ENCODE results near the gene NELFA. TPM values are rescaled to one million over a fixed set of nuclear protein-coding genes. Genes with fewer than 3 reads are reported as not detected.

NELFA gene
- total and polyA plus RNA-seq, 2 of the 4 experiments (the other 2 are of a cell fraction) = 4.3 to 21.9 TPM

- Histone ChIP-seq H3K4me1 (ENCODE audit: control insufficient read depth, insufficient read depth, low read length) (peaks cover 6% of the 10 kb centered on the region; the same call in 1 of the 2 replicates), H3K36me3 (ENCODE audit: control insufficient read depth, insufficient read depth, low read length) (peaks cover 6% of the 10 kb centered on the region), H3K14ac (replicated peaks; ENCODE audit: low read depth, low read length) (no peak overlapping the region), H3K79me1 (ENCODE audit: low read depth in 1 of 2, low read length in 2 of 2) (peaks cover 20 to 34% of the 10 kb centered on the region in 2 experiments), H4K8ac (ENCODE audit: low read depth in 2 of 2, low read length in 2 of 2) (peak overlapping the region; percentile 89 to 90; a peak in 3 of 4 replicates), H3K18ac (ENCODE audit: low read depth, low read length) (no peak overlapping the region), H3K27me3 (ENCODE audit: control insufficient read depth, insufficient read depth, low read length) (peaks cover 1% of the 10 kb centered on the region; the same call in 1 of the 2 replicates), H4K5ac (ENCODE audit: low read depth, low read length) (no peak overlapping the region), H2BK5ac (ENCODE audit: low read depth, low read length, poor library complexity, severe bottlenecking) (no peak overlapping the region), H3K56ac (ENCODE audit: extremely low read depth, insufficient read depth, low read length) (no peak overlapping the region), H2BK15ac (ENCODE audit: low read depth, low read length) (no peak overlapping the region), H3K9me1 (ENCODE audit: insufficient read depth, low read length) (peaks cover 4% of the 10 kb centered on the region), H3K27ac (ENCODE audit: insufficient read depth, low read length) (peak overlapping the region; percentile 7; the same call in 1 of the 2 replicates), H2BK120ac (ENCODE audit: low read depth, low read length) (no peak overlapping the region), H3K9ac (ENCODE audit: low read depth, low read length) (peak overlapping the region; percentile 46; the same call in 1 of the 2 replicates), H2BK20ac (ENCODE audit: low read depth, low read length) (no peak overlapping the region), H4K20me1 (ENCODE audit: insufficient read depth, low read length) (peaks cover 19% of the 10 kb centered on the region), H2AK5ac (ENCODE audit: low read depth, low read length) (no peak overlapping the region), H3K4me3 (ENCODE audit: insufficient read depth, low read depth, low read length) (peak overlapping the region; percentile 100), H2AK9ac (replicated peaks; ENCODE audit: low read depth, low read length, poor library complexity) (peak overlapping the region; percentile 70), H2AFZ (replicated peaks; ENCODE audit: low read length, poor library complexity) (peak overlapping the region; percentile 100), H3K9me3 (ENCODE audit: control insufficient read depth, insufficient read depth, low read length) (no peaks in the 10 kb centered on the region), H4K91ac (ENCODE audit: insufficient read depth, low read depth, low read length) (no peak overlapping the region), H3K4ac (ENCODE audit: low read depth, low read length) (no peak overlapping the region), H3K4me2 (ENCODE audit: low read depth, low read length) (peak overlapping the region; percentile 77), H3K23ac (ENCODE audit: low read depth, low read length) (no peak overlapping the region)
- ChIA-PET CTCF (interaction anchor here (0.9 kb wide), 1 partner anchor 13 kb away, joined by 3 read pairs; no protein-coding TSS in a partner anchor), POLR2A (ENCODE audit: unreplicated experiment) (no interaction called here)
- in situ Hi-C loops (cut with MboI; ENCODE audit: low sequenced_read_pairs) = no loop called here
- ATAC-seq (ENCODE audit: low read depth) (peak; percentile 3; the same call in 1 of the 2 replicates), DNase-seq (peak; percentile 45)
- WGBS, 2 experiments (ENCODE audit: extremely low coverage in 2 of 2, insufficient read length in 1 of 2) = 14% methylated on average over 5 of the region's 23 CpGs; no CpG with 5 or more reads in 1 of the 2 experiments
- TF ChIP-seq RCOR1 (IDR thresholded peaks at IDR 0.05; ENCODE audit: insufficient replicate concordance, low read length) (no peak), NFE2L2 (IDR thresholded peaks at IDR 0.05; ENCODE audit: low read depth, low read length) (no peak), CTCF (conservative IDR thresholded peaks at IDR 0.05; ENCODE audit: low read depth, low read length) (peak; percentile 28; the same call in 1 of the 2 replicates), BHLHE40 (IDR thresholded peaks at IDR 0.05; ENCODE audit: low read depth, low read length) (no peak), CHD1 (IDR thresholded peaks at IDR 0.05; ENCODE audit: low read depth, low read length) (no peak), MXI1 (IDR thresholded peaks at IDR 0.05; ENCODE audit: borderline replicate concordance, low read depth, low read length) (no peak), RAD21 (IDR thresholded peaks at IDR 0.05; ENCODE audit: low read length) (peak; percentile 33)
- intact Hi-C loops (cut with micrococcal nuclease) = no loop called here
- no TSS peak for BruUV-seq (replicated peaks)
- dilution Hi-C loops (cut with HindIII; ENCODE audit: low sequenced_read_pairs, unreplicated experiment) = no loop called here
These were observed 968 bp upstream of the NELFA start for GRCh38 chr4:2009651-2010233.
